HL-60 (cell line): ENCODE results near the gene RUNDC3A.

ENCODE experiments used
- GABPA ChIP-seq: IDR thresholded peaks from 2 replicates; pipeline ENCODE4 v1.6.1; 2012; ENCODE audit warnings: low read depth
- POLR2AphosphoS5 ChIP-seq: IDR thresholded peaks from 2 replicates; pipeline ENCODE4 v1.6.1; 2012; ENCODE audit warnings: low read depth
- SPI1 ChIP-seq: IDR thresholded peaks from 2 replicates; pipeline ENCODE4 v1.6.1; 2012; ENCODE audit warnings: low read depth, mild to moderate bottlenecking, borderline replicate concordance
- TF ChIP-seq, protein P1 (sequence below): IDR thresholded peaks from one replicate; pipeline ENCODE4 v1.5.1; 2011; ENCODE audit warnings: low read length, control low read depth, inconsistent platforms; ENCODE audit not compliant: insufficient read depth
- TF ChIP-seq, protein P2 (sequence below): IDR thresholded peaks from 2 replicates; pipeline ENCODE4 v1.6.1; 2012; ENCODE audit warnings: low read depth; ENCODE audit not compliant: insufficient replicate concordance

DNA sequence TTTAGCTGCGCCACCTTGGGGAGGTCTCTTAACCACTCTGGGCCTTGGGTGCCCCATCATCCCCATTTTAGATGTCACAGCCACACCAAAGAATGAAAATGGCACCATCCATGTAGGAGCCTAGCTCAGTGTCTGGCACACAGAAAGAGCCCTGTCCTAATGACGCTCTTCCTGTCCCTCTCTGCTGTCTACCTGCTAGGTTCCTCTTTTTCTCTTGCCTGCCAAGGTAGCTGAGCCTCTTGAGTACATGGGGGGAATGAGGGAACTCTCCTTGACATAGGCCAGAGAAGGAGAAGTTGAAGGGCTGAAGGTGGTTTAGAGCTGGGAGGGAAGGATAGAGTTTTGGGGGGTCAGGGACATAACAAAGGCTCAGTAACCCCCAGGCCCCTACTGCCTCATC, 1.8 kb downstream of the RUNDC3A start:
- TF ChIP-seq, protein P1, sequence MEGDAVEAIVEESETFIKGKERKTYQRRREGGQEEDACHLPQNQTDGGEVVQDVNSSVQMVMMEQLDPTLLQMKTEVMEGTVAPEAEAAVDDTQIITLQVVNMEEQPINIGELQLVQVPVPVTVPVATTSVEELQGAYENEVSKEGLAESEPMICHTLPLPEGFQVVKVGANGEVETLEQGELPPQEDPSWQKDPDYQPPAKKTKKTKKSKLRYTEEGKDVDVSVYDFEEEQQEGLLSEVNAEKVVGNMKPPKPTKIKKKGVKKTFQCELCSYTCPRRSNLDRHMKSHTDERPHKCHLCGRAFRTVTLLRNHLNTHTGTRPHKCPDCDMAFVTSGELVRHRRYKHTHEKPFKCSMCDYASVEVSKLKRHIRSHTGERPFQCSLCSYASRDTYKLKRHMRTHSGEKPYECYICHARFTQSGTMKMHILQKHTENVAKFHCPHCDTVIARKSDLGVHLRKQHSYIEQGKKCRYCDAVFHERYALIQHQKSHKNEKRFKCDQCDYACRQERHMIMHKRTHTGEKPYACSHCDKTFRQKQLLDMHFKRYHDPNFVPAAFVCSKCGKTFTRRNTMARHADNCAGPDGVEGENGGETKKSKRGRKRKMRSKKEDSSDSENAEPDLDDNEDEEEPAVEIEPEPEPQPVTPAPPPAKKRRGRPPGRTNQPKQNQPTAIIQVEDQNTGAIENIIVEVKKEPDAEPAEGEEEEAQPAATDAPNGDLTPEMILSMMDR: no peak
- TF ChIP-seq POLR2AphosphoS5: no peak
- TF ChIP-seq GABPA: no peak
- TF ChIP-seq, protein P2, sequence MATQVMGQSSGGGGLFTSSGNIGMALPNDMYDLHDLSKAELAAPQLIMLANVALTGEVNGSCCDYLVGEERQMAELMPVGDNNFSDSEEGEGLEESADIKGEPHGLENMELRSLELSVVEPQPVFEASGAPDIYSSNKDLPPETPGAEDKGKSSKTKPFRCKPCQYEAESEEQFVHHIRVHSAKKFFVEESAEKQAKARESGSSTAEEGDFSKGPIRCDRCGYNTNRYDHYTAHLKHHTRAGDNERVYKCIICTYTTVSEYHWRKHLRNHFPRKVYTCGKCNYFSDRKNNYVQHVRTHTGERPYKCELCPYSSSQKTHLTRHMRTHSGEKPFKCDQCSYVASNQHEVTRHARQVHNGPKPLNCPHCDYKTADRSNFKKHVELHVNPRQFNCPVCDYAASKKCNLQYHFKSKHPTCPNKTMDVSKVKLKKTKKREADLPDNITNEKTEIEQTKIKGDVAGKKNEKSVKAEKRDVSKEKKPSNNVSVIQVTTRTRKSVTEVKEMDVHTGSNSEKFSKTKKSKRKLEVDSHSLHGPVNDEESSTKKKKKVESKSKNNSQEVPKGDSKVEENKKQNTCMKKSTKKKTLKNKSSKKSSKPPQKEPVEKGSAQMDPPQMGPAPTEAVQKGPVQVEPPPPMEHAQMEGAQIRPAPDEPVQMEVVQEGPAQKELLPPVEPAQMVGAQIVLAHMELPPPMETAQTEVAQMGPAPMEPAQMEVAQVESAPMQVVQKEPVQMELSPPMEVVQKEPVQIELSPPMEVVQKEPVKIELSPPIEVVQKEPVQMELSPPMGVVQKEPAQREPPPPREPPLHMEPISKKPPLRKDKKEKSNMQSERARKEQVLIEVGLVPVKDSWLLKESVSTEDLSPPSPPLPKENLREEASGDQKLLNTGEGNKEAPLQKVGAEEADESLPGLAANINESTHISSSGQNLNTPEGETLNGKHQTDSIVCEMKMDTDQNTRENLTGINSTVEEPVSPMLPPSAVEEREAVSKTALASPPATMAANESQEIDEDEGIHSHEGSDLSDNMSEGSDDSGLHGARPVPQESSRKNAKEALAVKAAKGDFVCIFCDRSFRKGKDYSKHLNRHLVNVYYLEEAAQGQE: no peak
- TF ChIP-seq SPI1: no peak
